HG03175 (cell line): ENCODE data around the gene PTPRB.

Source experiments
- ATAC-seq: cut with Tn5 transposase; IDR thresholded peaks from one replicate; pipeline ENCODE4 v1.9.1; 2021; ENCODE audit warnings: mild to moderate bottlenecking, moderate library complexity; ENCODE audit not compliant: unreplicated experiment

The PTPRB gene

GRCh38 chr12:70637303-70638085, at the start of gene PTPRB:
TSS of gene PTPRB (minus strand) at chr12:70637429. CDS start at chr12:70637395, 34 bp downstream.
- ATAC-seq = no peak

- ATAC-seq = no peak
Observed at GRCh38 chr12:70686907-70687306, 49.7 kb upstream of the PTPRB start.

- no peak for ATAC-seq
Observed at GRCh38 chr12:70686299-70686698, 49.1 kb upstream of the PTPRB start.

DNA sequence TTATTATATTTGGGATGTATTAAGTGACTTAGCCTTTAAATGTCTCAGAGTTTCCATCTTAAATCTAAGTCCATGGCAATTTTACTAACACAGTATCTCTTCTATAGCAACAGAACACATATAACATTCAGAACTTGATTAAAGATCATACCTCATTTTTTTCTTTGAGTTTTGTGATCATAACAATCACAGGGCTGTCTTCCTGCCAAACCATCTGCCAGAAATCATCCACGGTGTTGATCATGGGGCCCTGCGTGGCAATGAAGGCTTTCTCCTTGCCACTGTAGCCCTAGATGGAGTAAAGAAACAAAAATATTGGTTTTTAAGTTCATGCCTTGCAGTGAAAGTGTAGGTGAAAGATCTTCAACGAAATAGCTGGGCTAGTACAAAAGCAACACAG, 46.7 kb upstream of the PTPRB start:
- no peak for ATAC-seq

GRCh38 chr12:70671698-70672097, 34.5 kb upstream of the PTPRB start:
- no peak for ATAC-seq

GRCh38 chr12:70670948-70671347, 33.7 kb upstream of the PTPRB start:
- ATAC-seq = no peak

DNA sequence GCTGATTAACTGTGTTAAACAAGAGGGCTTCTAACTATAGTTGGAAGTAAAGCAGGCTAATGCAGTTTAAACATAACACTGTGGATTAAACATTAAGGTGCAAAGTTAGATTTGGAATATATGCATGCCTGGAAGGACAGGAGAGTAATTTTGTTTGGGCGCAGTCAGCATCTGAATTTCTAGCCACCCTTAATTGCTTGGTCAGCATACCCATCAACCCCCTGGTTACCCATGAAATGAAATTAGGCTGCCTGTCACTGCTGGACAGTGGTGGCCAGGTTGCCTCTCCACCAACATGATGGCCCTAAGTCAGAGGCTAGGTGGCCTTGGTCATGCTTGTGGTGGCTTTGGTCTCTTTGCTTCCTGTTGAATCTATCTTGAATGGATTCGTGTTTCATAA, 30.0 kb upstream of the PTPRB start:
- no peak for ATAC-seq

GRCh38 chr12:70666364-70666763, 29.1 kb upstream of the PTPRB start:
- ATAC-seq = no peak

- no peak for ATAC-seq
Observed at GRCh38 chr12:70664465-70664881, 27.2 kb upstream of the PTPRB start.

- no peak for ATAC-seq
Observed at GRCh38 chr12:70663838-70664237, 26.6 kb upstream of the PTPRB start.

GRCh38 chr12:70661466-70662161, 24.4 kb upstream of the PTPRB start:
- no peak for ATAC-seq

- ATAC-seq = no peak
Observed at GRCh38 chr12:70660620-70661219, 23.5 kb upstream of the PTPRB start.

DNA sequence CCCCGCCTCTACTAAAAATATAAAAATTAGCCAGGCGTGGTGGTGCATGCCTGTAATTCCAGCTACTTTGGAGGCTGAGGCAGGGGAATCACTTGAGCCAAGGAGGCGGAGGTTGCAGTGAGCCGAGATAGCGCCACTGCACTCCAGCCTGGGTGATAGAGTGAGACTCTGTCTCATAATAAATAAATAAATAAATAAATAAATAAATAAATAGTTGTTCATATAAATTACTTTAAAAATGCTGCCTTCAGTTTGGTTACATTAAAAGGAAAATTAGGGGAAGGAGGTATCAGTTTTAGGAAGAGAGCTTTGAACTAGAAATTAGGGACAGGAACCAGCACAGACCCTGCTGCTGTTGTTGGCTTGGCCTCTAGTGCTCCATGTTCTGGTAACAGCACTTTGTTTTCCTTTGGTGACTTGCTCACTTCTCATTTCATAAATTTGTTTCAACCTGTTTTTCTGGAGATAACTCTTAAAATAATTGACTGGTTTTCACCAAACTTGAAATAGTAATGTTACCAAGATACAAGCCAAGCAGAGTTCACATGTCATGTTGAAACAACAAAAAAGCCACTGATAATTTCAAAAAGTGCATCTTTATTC, 22.9 kb upstream of the PTPRB start:
- no peak for ATAC-seq

GRCh38 chr12:70659077-70659606, 21.9 kb upstream of the PTPRB start:
- no peak for ATAC-seq

- ATAC-seq = no peak
Observed at GRCh38 chr12:70657616-70658286, 20.5 kb upstream of the PTPRB start.

GRCh38 chr12:70652451-70652850, 15.2 kb upstream of the PTPRB start:
- no peak for ATAC-seq

- ATAC-seq = no peak
Observed at GRCh38 chr12:70648831-70649230, 11.6 kb upstream of the PTPRB start.

DNA sequence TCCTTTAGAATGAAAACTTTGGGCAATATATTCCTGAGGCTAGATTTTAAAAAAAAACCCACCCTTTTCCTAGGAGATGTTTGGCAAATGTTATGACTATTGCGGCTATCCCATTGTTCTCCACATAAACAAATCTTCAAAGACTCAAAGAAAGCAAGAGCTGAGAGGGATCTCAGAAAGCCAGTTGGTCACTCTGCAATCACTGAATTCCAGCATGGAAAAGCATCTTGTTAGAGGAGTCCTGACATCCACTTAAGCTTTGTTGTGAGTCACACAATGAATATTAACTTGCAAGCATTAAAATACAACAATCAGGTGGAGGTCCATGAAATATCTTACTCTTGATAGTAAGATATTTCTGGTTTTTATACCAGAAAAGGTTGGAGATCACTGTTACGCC, 11.0 kb upstream of the PTPRB start:
- ATAC-seq = no peak

DNA sequence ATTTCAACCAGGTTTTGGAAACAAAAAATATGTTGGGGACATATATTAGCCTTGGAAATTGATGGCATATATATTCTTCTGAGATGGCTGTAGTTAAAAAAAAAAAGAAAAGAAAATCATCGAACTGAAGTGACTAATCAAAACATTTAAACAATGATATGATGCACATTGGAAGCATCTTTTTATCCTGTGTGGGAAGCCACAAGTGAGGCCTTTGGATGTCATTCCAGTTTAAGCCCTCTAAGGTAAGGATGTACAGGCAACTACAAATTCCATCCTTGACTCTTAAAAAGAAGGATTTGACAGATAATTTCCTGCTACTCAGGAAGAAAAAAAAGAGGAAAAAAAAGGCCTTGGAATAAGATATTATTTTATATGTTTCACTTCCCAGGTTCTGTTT, 9.6 kb upstream of the PTPRB start:
- no peak for ATAC-seq

DNA sequence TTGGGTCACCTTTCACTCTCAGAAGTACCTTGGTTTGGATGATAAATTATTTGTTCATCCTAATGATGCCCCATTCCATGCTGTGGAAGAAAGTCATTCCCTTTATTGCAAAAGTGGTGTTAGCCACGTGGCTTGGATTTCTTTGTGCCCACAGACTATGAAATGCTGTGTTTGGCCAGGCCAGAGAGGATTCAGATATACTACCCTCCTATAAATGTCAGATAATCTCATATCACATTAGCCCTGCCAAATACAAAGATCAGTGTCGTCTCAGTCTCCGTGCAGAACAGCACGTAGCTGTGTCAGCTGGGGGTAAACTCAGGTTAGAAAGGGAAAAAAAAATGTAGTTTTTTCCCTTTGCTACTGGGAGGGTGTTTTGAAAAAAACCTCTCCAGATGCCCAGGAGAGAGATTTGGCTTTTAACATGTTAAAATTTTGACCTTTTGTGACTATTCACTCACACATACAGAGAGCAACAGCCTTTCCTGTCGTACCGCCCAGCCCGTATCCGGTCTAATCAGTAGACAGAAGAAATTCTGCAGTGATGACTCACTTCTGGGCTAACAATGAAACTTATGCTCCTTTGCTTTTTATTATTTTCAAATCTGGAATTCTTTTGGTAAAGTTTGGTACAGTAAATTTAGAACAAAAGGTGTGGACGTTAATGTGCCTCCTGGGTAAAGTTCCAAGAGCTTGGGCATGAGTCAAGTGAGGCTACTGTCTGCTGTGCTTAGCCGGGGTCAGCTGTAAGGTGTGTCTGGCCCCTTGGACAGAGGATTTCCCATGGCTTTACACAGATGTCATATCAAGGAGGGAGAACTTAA, 8.5 kb upstream of the PTPRB start:
- peak; percentile 73 for ATAC-seq
